ENCODE results near the gene KRT5. TPM values are rescaled to one million over a fixed set of nuclear protein-coding genes. Genes with fewer than 3 reads are reported as not detected.

Gene KRT5
- polyA plus RNA-seq, 4 donors = 0.06 to 6.5 (median 3.2) TPM

DNA sequence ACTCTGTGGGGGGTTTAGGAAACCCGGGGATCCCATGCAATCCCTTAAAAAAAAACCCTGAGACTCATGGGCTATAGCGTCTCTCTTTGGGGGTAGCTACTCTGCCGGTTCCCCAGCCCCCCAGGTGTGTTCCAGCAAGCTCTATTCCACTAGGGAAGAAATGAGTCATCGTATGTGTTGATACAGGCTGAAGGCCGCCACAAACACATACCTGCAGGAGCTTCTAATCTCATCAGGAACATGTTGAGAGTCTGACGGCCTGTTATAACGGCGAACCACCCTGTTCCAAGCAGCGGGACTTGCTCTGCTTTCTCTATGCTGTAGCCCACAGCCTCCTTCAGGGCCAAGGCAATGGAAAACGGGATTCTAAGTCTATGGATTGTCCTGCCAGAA lies 977 bp upstream of the KRT5 start:
- H3K9me3 ChIP-seq (ENCODE audit: control insufficient read depth in 2 of 2, insufficient read depth in 1 of 2, low read depth in 1 of 2, low read length in 1 of 2) = no peaks in the 10 kb centered on the region
- peaks cover 0 to 9% (median 2%) of the 10 kb centered on the region in 3 donors for H3K4me1 ChIP-seq (ENCODE audit: control insufficient read depth in 3 of 3, insufficient read depth in 2 of 3, low read depth in 1 of 3, low read length in 2 of 3)
- H3K27me3 ChIP-seq (ENCODE audit: control insufficient read depth in 3 of 3, insufficient read depth in 3 of 3, low read length in 3 of 3) = peaks cover 0 to 3% (median 2%) of the 10 kb centered on the region in 3 donors
- DNase-seq (peak; percentile 61 to 77), FAIRE-seq (no peak)
- 16 to 59% (median 24%) methylated on average over 10 of the region's 10 CpGs for WGBS, 3 donors
- no peaks in the 10 kb centered on the region for H3K36me3 ChIP-seq (ENCODE audit: control insufficient read depth in 3 of 3, insufficient read depth in 2 of 3, low read depth in 1 of 3, low read length in 3 of 3)
- no peak overlapping the region for H3K27ac ChIP-seq (ENCODE audit: low read depth in 1 of 3, low read length in 2 of 3)
- no peak overlapping the region for H3K4me3 ChIP-seq (ENCODE audit: low read depth in 1 of 3, low read length in 3 of 3)

DNA sequence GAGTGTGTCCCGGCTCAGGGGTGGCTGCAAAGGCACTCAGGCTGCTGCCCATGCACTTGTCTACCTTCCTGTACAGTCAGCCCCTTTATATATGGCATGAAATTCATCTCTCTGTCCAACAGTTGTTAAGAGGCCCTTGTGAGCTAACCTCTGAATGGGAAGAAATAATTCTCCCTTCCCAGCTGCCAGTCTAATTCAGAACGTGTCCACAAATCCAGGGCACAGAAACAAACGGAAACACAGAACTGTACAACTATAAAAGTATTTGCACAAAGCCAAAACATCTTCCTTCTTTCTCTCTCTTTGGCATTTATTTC lies 849 bp downstream of the KRT5 start:
- WGBS, 3 donors = 83 to 89% (median 84%) methylated on average over 3 of the region's 3 CpGs
- FAIRE-seq (no peak), DNase-seq (no peak)
- Histone ChIP-seq H3K27ac (ENCODE audit: low read depth in 1 of 3, low read length in 2 of 3) (no peak overlapping the region), H3K4me3 (ENCODE audit: low read depth in 1 of 3, low read length in 3 of 3) (no peak overlapping the region), H3K27me3 (ENCODE audit: control insufficient read depth in 3 of 3, insufficient read depth in 3 of 3, low read length in 3 of 3) (peaks cover 0 to 3% (median 2%) of the 10 kb centered on the region in 3 donors), H3K4me1 (ENCODE audit: control insufficient read depth in 3 of 3, insufficient read depth in 2 of 3, low read depth in 1 of 3, low read length in 2 of 3) (peaks cover 0 to 9% (median 2%) of the 10 kb centered on the region in 3 donors), H3K9me3 (ENCODE audit: control insufficient read depth in 2 of 2, insufficient read depth in 1 of 2, low read depth in 1 of 2, low read length in 1 of 2) (no peaks in the 10 kb centered on the region), H3K36me3 (ENCODE audit: control insufficient read depth in 3 of 3, insufficient read depth in 2 of 3, low read depth in 1 of 3, low read length in 3 of 3) (no peaks in the 10 kb centered on the region)

DNA sequence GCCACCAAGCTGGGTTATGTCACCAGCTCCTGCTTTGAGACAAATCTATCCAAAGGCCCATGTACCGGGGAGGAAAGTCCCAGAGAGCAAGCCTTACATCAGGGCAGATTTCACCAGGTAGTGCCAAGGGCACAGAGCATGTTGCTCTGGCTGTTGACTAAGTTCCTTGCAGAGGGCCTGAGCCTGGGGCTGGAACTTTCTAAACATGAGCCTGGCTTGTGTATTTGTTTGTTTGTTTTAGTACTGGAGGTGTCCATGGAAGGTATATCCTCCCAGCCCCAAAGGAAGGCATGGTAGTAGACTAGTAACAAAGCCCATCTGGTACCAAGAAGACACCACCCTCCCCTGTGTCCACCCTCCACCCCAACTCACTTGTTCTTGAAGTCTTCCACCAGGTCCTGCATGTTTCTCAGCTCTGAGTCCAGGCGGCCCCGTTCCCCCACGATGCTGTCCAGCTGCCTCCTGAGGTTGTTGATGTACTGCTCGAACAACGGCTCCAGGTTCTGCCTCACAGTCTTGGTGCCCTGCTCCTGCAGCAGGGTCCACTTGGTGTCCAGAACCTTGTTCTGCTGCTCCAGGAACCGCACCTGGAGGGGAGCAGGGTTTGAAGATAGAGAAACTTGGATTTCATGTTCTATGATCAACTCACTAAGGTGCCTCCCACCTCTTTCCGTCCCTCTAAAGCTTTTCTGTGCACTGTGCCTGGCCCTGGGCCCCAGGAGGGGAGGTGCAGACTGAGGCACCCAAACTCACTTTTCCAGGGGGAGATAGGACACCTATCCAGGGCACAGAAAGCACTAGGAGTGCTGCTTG lies 1.4 kb downstream of the KRT5 start:
- peaks cover 0 to 9% (median 2%) of the 10 kb centered on the region in 3 donors for H3K4me1 ChIP-seq (ENCODE audit: control insufficient read depth in 3 of 3, insufficient read depth in 2 of 3, low read depth in 1 of 3, low read length in 2 of 3)
- no peaks in the 10 kb centered on the region for H3K36me3 ChIP-seq (ENCODE audit: control insufficient read depth in 3 of 3, insufficient read depth in 2 of 3, low read depth in 1 of 3, low read length in 3 of 3)
- no peak for DNase-seq
- no peak overlapping the region for H3K27ac ChIP-seq (ENCODE audit: low read depth in 1 of 3, low read length in 2 of 3)
- peaks cover 0 to 3% (median 2%) of the 10 kb centered on the region in 3 donors for H3K27me3 ChIP-seq (ENCODE audit: control insufficient read depth in 3 of 3, insufficient read depth in 3 of 3, low read length in 3 of 3)
- no peaks in the 10 kb centered on the region for H3K9me3 ChIP-seq (ENCODE audit: control insufficient read depth in 2 of 2, insufficient read depth in 1 of 2, low read depth in 1 of 2, low read length in 1 of 2)
- H3K4me3 ChIP-seq (ENCODE audit: low read depth in 1 of 3, low read length in 3 of 3) = no peak overlapping the region
- FAIRE-seq = no peak
- 80 to 88% (median 82%) methylated on average over 8 of the region's 8 CpGs for WGBS, 3 donors

DNA sequence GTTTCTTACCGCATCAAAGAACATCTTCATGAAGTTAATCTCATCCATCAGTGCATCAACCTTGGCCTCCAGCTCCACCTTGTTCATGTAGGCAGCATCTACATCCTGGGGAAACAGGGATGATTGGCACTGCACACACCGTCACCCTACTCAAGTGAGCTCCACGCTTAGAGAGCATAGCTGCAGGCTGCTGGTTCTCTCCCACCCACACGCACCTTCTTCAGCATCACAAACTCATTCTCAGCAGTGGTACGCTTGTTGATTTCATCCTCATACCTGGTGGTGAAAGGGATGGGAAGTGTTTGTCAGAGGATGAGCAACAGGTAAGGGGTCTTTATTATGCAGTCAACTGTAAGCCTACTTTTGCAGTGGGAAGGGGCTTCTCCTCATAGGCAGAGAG lies 2.3 kb downstream of the KRT5 start:
- no peak overlapping the region for H3K27ac ChIP-seq (ENCODE audit: low read depth in 1 of 3, low read length in 2 of 3)
- H3K4me3 ChIP-seq (ENCODE audit: low read depth in 1 of 3, low read length in 3 of 3) = no peak overlapping the region
- H3K36me3 ChIP-seq (ENCODE audit: control insufficient read depth in 3 of 3, insufficient read depth in 2 of 3, low read depth in 1 of 3, low read length in 3 of 3) = no peaks in the 10 kb centered on the region
- H3K4me1 ChIP-seq (ENCODE audit: control insufficient read depth in 3 of 3, insufficient read depth in 2 of 3, low read depth in 1 of 3, low read length in 2 of 3) = peaks cover 0 to 9% (median 2%) of the 10 kb centered on the region in 3 donors
- DNase-seq = no peak
- peaks cover 0 to 2% (median 1%) of the 10 kb centered on the region in 3 donors for H3K27me3 ChIP-seq (ENCODE audit: control insufficient read depth in 3 of 3, insufficient read depth in 3 of 3, low read length in 3 of 3)
- FAIRE-seq = no peak
- H3K9me3 ChIP-seq (ENCODE audit: control insufficient read depth in 2 of 2, insufficient read depth in 1 of 2, low read depth in 1 of 2, low read length in 1 of 2) = no peaks in the 10 kb centered on the region
- WGBS, 3 donors = 86 to 94% (median 90%) methylated on average over 5 of the region's 5 CpGs

DNA sequence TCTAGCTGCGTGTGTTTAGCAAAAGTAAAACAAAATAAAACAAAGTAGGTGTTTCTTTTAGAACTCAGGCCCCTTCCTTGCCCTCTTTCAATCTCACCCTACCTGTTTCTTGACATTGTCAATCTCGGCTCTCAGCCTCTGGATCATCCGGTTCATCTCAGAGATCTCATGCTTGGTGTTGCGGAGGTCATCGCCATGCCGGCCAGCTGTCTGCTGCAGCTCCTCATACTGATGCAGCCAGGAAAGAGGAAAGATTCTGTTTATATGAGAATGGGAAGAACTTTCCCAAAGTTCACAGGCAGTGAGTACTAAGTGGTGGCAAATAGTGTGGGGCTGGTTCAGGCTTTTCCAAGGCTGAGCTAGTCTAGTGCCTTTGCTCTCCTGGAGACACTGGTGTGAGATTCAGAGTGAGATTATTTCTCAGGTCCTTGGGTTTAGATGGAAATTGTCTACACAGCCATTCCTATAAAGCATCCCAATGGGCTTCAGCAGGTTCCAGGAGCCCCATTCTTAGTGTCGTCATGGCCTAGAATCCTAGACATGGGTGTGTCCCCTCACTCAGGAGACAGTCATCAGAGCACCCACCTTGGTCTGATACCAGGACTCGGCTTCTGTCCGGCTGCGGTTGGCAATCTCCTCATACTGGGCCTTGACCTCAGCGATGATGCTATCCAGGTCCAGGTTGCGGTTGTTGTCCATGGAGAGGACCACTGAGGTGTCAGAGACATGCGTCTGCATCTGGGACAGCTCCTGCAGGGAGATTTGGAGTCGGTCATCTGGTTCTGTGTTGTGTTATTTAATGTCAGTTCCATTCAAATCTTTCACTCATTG lies 3.0 kb downstream of the KRT5 start:
- H3K4me3 ChIP-seq (ENCODE audit: low read depth in 1 of 3, low read length in 3 of 3) = no peak overlapping the region
- DNase-seq (no peak), FAIRE-seq (no peak)
- peaks cover 0 to 9% (median 2%) of the 10 kb centered on the region in 3 donors for H3K4me1 ChIP-seq (ENCODE audit: control insufficient read depth in 3 of 3, insufficient read depth in 2 of 3, low read depth in 1 of 3, low read length in 2 of 3)
- H3K36me3 ChIP-seq (ENCODE audit: control insufficient read depth in 3 of 3, insufficient read depth in 2 of 3, low read depth in 1 of 3, low read length in 3 of 3) = no peaks in the 10 kb centered on the region
- 89 to 91% (median 91%) methylated on average over 14 of the region's 14 CpGs for WGBS, 3 donors
- H3K27ac ChIP-seq (ENCODE audit: low read depth in 1 of 3, low read length in 2 of 3) = no peak overlapping the region
- H3K27me3 ChIP-seq (ENCODE audit: control insufficient read depth in 3 of 3, insufficient read depth in 3 of 3, low read length in 3 of 3) = peaks cover 0 to 2% (median 0%) of the 10 kb centered on the region in 3 donors
- H3K9me3 ChIP-seq (ENCODE audit: control insufficient read depth in 2 of 2, insufficient read depth in 1 of 2, low read depth in 1 of 2, low read length in 1 of 2) = no peaks in the 10 kb centered on the region

DNA sequence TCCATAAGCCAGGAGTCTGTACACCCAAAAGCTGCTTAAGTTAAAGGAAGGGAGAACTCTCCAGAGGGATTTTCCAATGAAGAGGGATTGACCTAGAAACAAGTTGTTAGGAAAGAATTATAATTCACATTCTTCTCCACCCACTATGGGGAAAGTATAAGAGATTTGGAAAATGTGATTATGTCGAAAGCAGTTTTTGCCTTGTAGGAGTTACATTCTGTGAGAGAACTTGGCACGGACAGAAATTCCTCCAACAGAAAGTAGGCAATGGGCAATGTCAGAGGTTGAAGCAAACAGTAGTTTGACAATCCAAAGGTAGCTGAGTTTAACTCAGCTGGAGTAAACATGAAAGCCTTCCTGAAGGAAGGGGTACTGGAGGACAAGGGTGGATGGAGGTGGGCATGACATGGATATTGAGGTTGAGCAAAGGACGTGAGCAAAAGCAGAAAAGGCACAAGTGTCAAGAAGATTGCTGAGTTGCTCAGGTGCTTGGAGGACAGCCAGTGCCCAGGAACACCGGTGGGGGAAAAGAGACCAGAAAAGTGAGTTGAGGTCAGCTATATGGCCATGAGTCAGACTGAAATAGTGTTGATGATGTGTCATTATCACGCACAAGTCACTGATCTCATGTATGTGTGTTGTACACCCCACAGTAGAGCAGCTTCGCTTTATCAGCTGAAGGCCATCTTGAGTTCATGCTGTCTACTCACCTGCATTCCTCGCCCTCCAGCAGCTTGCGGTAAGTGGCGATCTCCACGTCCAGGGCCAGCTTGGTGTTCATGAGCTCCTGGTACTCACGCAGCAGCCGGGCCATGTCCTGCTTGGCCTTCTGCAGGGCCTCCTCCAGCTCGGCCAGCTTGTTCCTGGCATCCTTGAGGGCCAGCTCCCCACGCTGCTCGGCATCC lies 4.0 kb downstream of the KRT5 start:
- DNase-seq (no peak), FAIRE-seq (no peak)
- H3K36me3 ChIP-seq (ENCODE audit: control insufficient read depth in 3 of 3, insufficient read depth in 2 of 3, low read depth in 1 of 3, low read length in 3 of 3) = no peaks in the 10 kb centered on the region
- H3K4me1 ChIP-seq (ENCODE audit: control insufficient read depth in 3 of 3, insufficient read depth in 2 of 3, low read depth in 1 of 3, low read length in 2 of 3) = peaks cover 0 to 3% (median 0%) of the 10 kb centered on the region in 3 donors
- H3K27me3 ChIP-seq (ENCODE audit: control insufficient read depth in 3 of 3, insufficient read depth in 3 of 3, low read length in 3 of 3) = peaks cover 0 to 2% (median 0%) of the 10 kb centered on the region in 3 donors
- 79 to 87% (median 85%) methylated on average over 15 of the region's 15 CpGs for WGBS, 3 donors
- H3K4me3 ChIP-seq (ENCODE audit: low read depth in 1 of 3, low read length in 3 of 3) = no peak overlapping the region
- peaks cover 1 to 3% of the 10 kb centered on the region in 2 donors for H3K9me3 ChIP-seq (ENCODE audit: control insufficient read depth in 2 of 2, insufficient read depth in 1 of 2, low read depth in 1 of 2, low read length in 1 of 2)
- H3K27ac ChIP-seq (ENCODE audit: low read depth in 1 of 3, low read length in 2 of 3) = no peak overlapping the region

DNA sequence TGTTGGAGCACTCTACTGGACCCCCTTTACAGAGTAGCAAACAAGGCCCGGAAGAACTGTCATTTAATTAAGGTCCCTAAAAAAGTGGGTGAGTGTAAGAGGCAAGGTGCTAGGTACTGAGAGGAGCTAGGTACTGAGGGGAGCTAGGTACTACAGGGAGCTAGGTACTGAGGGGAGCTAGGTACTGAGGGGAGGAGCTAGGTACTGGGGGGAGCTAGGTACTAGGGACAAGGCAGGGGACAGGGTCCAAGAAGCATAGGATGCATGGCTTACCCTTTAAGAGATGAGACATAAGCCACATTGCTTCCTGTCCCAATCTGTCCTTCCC lies 4.9 kb downstream of the KRT5 start:
- Histone ChIP-seq H3K4me1 (ENCODE audit: control insufficient read depth in 3 of 3, insufficient read depth in 2 of 3, low read depth in 1 of 3, low read length in 2 of 3) (no peaks in the 10 kb centered on the region), H3K27me3 (ENCODE audit: control insufficient read depth in 3 of 3, insufficient read depth in 3 of 3, low read length in 3 of 3) (peaks cover 0 to 2% (median under 1%) of the 10 kb centered on the region in 3 donors), H3K27ac (ENCODE audit: low read depth in 1 of 3, low read length in 2 of 3) (no peak overlapping the region), H3K9me3 (ENCODE audit: control insufficient read depth in 2 of 2, insufficient read depth in 1 of 2, low read depth in 1 of 2, low read length in 1 of 2) (peaks cover 1 to 4% of the 10 kb centered on the region in 2 donors), H3K36me3 (ENCODE audit: control insufficient read depth in 3 of 3, insufficient read depth in 2 of 3, low read depth in 1 of 3, low read length in 3 of 3) (no peaks in the 10 kb centered on the region), H3K4me3 (ENCODE audit: low read depth in 1 of 3, low read length in 3 of 3) (no peak overlapping the region)
- DNase-seq (no peak), FAIRE-seq (no peak)
- 90 to 96% (median 90%) methylated on average over 1 of the region's 1 CpG for WGBS, 3 donors

All from small intestine (tissue), 7 donors.